HEK293T (cell line): ENCODE results near the gene C6orf15.

Source experiments
- CTCF ChIA-PET: fragments of 350-600 bp; formaldehyde crosslinking; extraction: SDS; loops from one replicate; lab custom pipeline; 2021; ENCODE audit warnings: antibody characterized with exemption, inconsistent platforms; lab: Yijun Ruan, JAX
- POLR2A ChIA-PET: fragments of 350-600 bp; formaldehyde crosslinking; extraction: SDS; loops from one replicate; lab custom pipeline; 2020; ENCODE audit warnings: antibody characterized with exemption, inconsistent platforms; lab: Yijun Ruan, JAX
- DNase-seq: peaks from one replicate; pipeline ENCODE4 v3.0.0; 2012; ENCODE audit warnings: mixed read lengths; ENCODE audit errors: extremely low spot score
- ARNT ChIP-seq: fragments of 450-650 bp; IDR thresholded peaks from 2 replicates; pipeline ENCODE4 v1.6.1; 2017; ENCODE audit warnings: mild to moderate bottlenecking
- BHLHE40 ChIP-seq: fragments of 450-650 bp; IDR thresholded peaks from 2 replicates; pipeline ENCODE4 v1.6.1; 2016; ENCODE audit warnings: mild to moderate bottlenecking, moderate library complexity, borderline replicate concordance
- CTBP1 ChIP-seq: fragments of 450-650 bp; IDR thresholded peaks from 2 replicates; pipeline ENCODE4 v1.6.1; 2016; ENCODE audit warnings: borderline replicate concordance
- ELF4 ChIP-seq: fragments of 450-650 bp; IDR thresholded peaks from 2 replicates; pipeline ENCODE4 v1.6.1; 2017; ENCODE audit warnings: antibody characterized with exemption
- FOXA1 ChIP-seq: fragments of 450-650 bp; IDR thresholded peaks from 2 replicates; pipeline ENCODE4 v1.6.1; 2016; ENCODE audit warnings: mild to moderate bottlenecking
- FOXK2 ChIP-seq: fragments of 450-650 bp; IDR thresholded peaks from 2 replicates; pipeline ENCODE4 v1.6.1; 2016; ENCODE audit warnings: mild to moderate bottlenecking
- FOXM1 ChIP-seq: fragments of 450-650 bp; IDR thresholded peaks from 2 replicates; pipeline ENCODE4 v1.6.1; 2017; ENCODE audit warnings: mild to moderate bottlenecking, borderline replicate concordance
- HDGF ChIP-seq: fragments of 450-650 bp; IDR thresholded peaks from 2 replicates; pipeline ENCODE4 v1.6.1; 2017; ENCODE audit warnings: antibody characterized with exemption, borderline replicate concordance
- L3MBTL2 ChIP-seq: fragments of 450-650 bp; conservative IDR thresholded peaks from 2 replicates; pipeline ENCODE4 v1.6.1; 2016; ENCODE audit warnings: mild to moderate bottlenecking
- LEF1 ChIP-seq: fragments of 450-650 bp; IDR thresholded peaks from 2 replicates; pipeline ENCODE4 v1.6.1; 2017; ENCODE audit warnings: mild to moderate bottlenecking, borderline replicate concordance
- NFRKB ChIP-seq: fragments of 450-650 bp; IDR thresholded peaks from 2 replicates; pipeline ENCODE4 v1.6.1; 2016; ENCODE audit warnings: mild to moderate bottlenecking, moderate library complexity
- PKNOX1 ChIP-seq: fragments of 450-650 bp; IDR thresholded peaks from 2 replicates; pipeline ENCODE4 v1.6.1; 2016
- SP1 ChIP-seq: fragments of 450-650 bp; IDR thresholded peaks from 2 replicates; pipeline ENCODE4 v1.6.1; 2017
- SUZ12 ChIP-seq: fragments of 450-650 bp; IDR thresholded peaks from 2 replicates; pipeline ENCODE4 v1.6.1; 2016; ENCODE audit warnings: mild to moderate bottlenecking
- TARDBP ChIP-seq: fragments of 450-650 bp; IDR thresholded peaks from 2 replicates; pipeline ENCODE4 v1.6.1; 2016
- ZNF384 ChIP-seq: fragments of 450-650 bp; IDR thresholded peaks from 2 replicates; pipeline ENCODE4 v1.6.1; 2016

The C6orf15 gene

GRCh38 chr6:31122791-31123706, 10.7 kb upstream of the C6orf15 start:
- TF ChIP-seq ARNT (no peak), FOXA1 (no peak), BHLHE40 (no peak), L3MBTL2 (no peak), NFRKB (no peak), ZNF384 (no peak), TARDBP (no peak), SUZ12 (no peak), LEF1 (no peak), FOXK2 (no peak), SP1 (no peak), FOXM1 (no peak), ELF4 (no peak), HDGF (no peak), PKNOX1 (no peak)
- CTCF ChIA-PET = interaction anchor here (0.6 kb wide), 1 partner anchor 301 kb away, joined by 4 read pairs; no protein-coding TSS in a partner anchor
- POLR2A ChIA-PET = no interaction called here
- DNase-seq = no peak

- ChIA-PET CTCF (interaction anchor here (1.0 kb wide), 1 partner anchor 42 kb away, joined by 3 read pairs; no protein-coding TSS in a partner anchor), POLR2A (no interaction called here)
- TF ChIP-seq ZNF384 = no peak
- TF ChIP-seq ARNT = no peak
- TF ChIP-seq PKNOX1 = no peak
- no peak for TF ChIP-seq ELF4
- no peak for TF ChIP-seq NFRKB
- no peak for TF ChIP-seq FOXA1
- TF ChIP-seq BHLHE40 = no peak
- TF ChIP-seq L3MBTL2 = no peak
- DNase-seq = no peak
Observed at GRCh38 chr6:31121131-31121790, 8.9 kb upstream of the C6orf15 start.

- TF ChIP-seq LEF1 (no peak), SP1 (no peak), SUZ12 (no peak), ARNT (no peak), CTBP1 (no peak), FOXM1 (no peak), HDGF (no peak), L3MBTL2 (no peak), FOXK2 (no peak), PKNOX1 (no peak)
- CTCF ChIA-PET = no interaction called here
- POLR2A ChIA-PET = no interaction called here
- no peak for DNase-seq
Observed at GRCh38 chr6:31120151-31120915, 8.0 kb upstream of the C6orf15 start, which contains the start of gene CDSN. TSS of gene CDSN (minus strand) at chr6:31120446. CDS start at chr6:31120419, 27 bp downstream.

GRCh38 chr6:31118178-31118577, 5.8 kb upstream of the C6orf15 start:
- DNase-seq = no peak
- ChIA-PET POLR2A (interaction anchor here (1.3 kb wide), 1 partner anchor 41 kb away, joined by 3 read pairs; no protein-coding TSS in a partner anchor), CTCF (interaction anchor here (0.6 to 2.5 kb wide), 2 partner anchors 10 to 11 kb away, joined by 4 to 11 read pairs; no protein-coding TSS in a partner anchor)
- TF ChIP-seq ZNF384 = no peak
- TF ChIP-seq SUZ12 = no peak
- no peak for TF ChIP-seq HDGF
- TF ChIP-seq SP1 = no peak
- TF ChIP-seq FOXA1 = no peak
- TF ChIP-seq TARDBP = no peak

GRCh38 chr6:31116661-31117385, 4.4 kb upstream of the C6orf15 start:
- no peak for DNase-seq
- ChIA-PET POLR2A (interaction anchor here (1.3 kb wide), 1 partner anchor 41 kb away, joined by 3 read pairs; the partner anchor contains the start of gene TCF19), CTCF (interaction anchor here (2.0 to 2.5 kb wide), 2 partner anchors 10 to 12 kb away, joined by 7 to 11 read pairs; no protein-coding TSS in a partner anchor)
- TF ChIP-seq SUZ12 (no peak), FOXM1 (no peak), PKNOX1 (no peak), FOXK2 (no peak), LEF1 (no peak), SP1 (no peak), ARNT (no peak)
